ENCODE results near the gene ISOC2.

GRCh38 chr19:55473225-55474012 is 12.0 kb upstream of the ISOC2 start:
- TF ChIP-seq JUN (IDR thresholded peaks at IDR 0.05; ENCODE audit: borderline replicate concordance, insufficient read depth, insufficient read length, low read depth), result no peak
- TF ChIP-seq CTCF (IDR thresholded peaks at IDR 0.05; ENCODE audit: extremely low read depth in 1 of 2, insufficient read depth in 1 of 2, low read depth in 1 of 2, low read length in 2 of 2), result no peak
- no peak for TF ChIP-seq POLR2AphosphoS5 (IDR thresholded peaks at IDR 0.05; ENCODE audit: insufficient read depth, low read depth, low read length)
- no peak for TF ChIP-seq POLR2A (IDR thresholded peaks at IDR 0.05; ENCODE audit: low read depth, low read length)
- TF ChIP-seq EZH2 (IDR thresholded peaks at IDR 0.05; ENCODE audit: borderline replicate concordance, low read depth, low read length, severe bottlenecking), result no peak
- no peak for TF ChIP-seq FOS (IDR thresholded peaks at IDR 0.05; ENCODE audit: borderline replicate concordance, insufficient read depth, low read length)
- TF ChIP-seq MYC (IDR thresholded peaks at IDR 0.05; ENCODE audit: low read depth, low read length), result no peak
- TF ChIP-seq MAX (IDR thresholded peaks at IDR 0.05; ENCODE audit: insufficient read depth, insufficient read length), result no peak
